ENCODE results near the gene MYT1. TPM values are rescaled to one million over a fixed set of nuclear protein-coding genes. Genes with fewer than 3 reads are reported as not detected.

The MYT1 gene
- total and polyA plus RNA-seq, 2 of the 13 experiments (the other 11 are each of a cell fraction or from before 2014, with no cell fraction given) = 0.58 to 2.5 TPM

DNA sequence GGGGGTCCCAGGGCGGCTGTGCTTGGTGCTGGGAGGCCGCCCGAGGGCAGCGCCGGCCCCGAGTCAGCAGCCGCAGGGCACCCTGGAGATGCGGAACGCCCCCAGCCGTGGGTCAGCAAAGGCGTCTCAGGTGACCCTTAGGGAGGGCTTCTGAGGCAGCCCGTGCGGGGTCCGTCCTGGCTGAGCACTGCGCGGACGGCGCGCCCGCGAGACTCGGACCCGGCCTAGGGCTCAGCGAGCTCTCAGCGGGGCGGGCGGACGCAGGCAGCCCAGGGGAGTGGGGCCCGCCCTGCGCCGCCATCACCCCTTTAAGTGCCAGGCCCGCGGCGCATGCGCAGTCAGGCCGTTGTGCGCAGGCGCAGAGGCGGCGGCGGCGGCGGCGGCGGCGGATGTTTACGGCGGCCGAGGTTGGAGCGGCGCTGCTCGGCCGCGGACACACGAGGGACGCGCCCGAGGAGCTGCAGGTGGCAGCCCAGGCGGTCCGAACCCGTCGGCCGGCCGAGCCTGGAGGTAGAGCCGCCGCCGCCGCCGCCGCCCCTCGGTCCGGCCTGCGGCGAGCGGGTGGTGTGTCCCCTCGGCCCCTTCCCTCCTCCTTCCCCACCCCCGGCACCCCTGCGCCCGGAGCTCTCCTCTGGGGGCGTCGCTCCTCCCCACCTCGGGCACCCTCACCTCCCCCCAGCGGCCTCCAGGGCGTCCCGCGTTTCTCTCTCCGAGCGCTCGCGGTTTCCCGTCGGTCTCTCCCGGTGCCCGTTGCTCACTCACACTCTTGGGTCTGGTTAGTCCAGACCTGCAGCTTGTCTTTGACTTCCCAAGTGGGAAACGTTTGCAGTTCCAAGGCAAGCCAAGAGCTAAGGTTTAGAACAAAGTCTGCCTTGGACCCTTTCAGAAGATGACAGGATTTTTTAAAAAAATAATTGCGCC, 91.4 kb downstream of the MYT1 start, which contains the start of gene PCMTD2 (continued):
- TF ChIP-seq, protein P1, sequence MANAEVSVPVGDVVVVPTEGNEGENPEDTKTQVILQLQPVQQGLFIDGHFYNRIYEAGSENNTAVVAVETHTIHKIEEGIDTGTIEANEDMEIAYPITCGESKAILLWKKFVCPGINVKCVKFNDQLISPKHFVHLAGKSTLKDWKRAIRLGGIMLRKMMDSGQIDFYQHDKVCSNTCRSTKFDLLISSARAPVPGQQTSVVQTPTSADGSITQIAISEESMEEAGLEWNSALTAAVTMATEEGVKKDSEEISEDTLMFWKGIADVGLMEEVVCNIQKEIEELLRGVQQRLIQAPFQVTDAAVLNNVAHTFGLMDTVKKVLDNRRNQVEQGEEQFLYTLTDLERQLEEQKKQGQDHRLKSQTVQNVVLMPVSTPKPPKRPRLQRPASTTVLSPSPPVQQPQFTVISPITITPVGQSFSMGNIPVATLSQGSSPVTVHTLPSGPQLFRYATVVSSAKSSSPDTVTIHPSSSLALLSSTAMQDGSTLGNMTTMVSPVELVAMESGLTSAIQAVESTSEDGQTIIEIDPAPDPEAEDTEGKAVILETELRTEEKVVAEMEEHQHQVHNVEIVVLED (CRISPR knock-in tag; IDR thresholded peaks at IDR 0.05; ENCODE audit: borderline replicate concordance) = peak; percentile 67
- TF ChIP-seq, protein P2, sequence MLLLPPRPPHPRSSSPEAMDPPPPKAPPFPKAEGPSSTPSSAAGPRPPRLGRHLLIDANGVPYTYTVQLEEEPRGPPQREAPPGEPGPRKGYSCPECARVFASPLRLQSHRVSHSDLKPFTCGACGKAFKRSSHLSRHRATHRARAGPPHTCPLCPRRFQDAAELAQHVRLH (CRISPR knock-in tag; IDR thresholded peaks at IDR 0.05; ENCODE audit: borderline replicate concordance, low read depth) = no peak
- no peak for TF ChIP-seq HDAC6 (IDR thresholded peaks at IDR 0.05; ENCODE audit: low read depth, low read length)
- peak; percentile 21; the same call in 1 of the 2 replicates for TF ChIP-seq KDM3A (CRISPR knock-in tag; IDR thresholded peaks at IDR 0.05; ENCODE audit: low read depth)
- TF ChIP-seq SMYD3 (CRISPR knock-in tag; IDR thresholded peaks at IDR 0.05) = no peak
- TF ChIP-seq ZC3H13 (CRISPR knock-in tag; IDR thresholded peaks at IDR 0.05) = peak; percentile 82
- peak; percentile 67 for TF ChIP-seq SAP130 (CRISPR knock-in tag; IDR thresholded peaks at IDR 0.05; ENCODE audit: low read depth)
- no peak for TF ChIP-seq SNRNP70 (IDR thresholded peaks at IDR 0.05; ENCODE audit: low read depth, low read length)
- peak; percentile 87 for TF ChIP-seq SRSF1 (optimal IDR thresholded peaks at IDR 0.05; ENCODE audit: low read depth, low read length)
- peak; percentile 72 for TF ChIP-seq FOXC1 (CRISPR knock-in tag; IDR thresholded peaks at IDR 0.05; ENCODE audit: borderline replicate concordance)
- peak; percentile 93 for TF ChIP-seq NR1H2 (CRISPR knock-in tag; IDR thresholded peaks at IDR 0.05; ENCODE audit: borderline replicate concordance, low read depth)
- peak; percentile 92 for TF ChIP-seq CAMTA2 (CRISPR knock-in tag; IDR thresholded peaks at IDR 0.05; ENCODE audit: borderline replicate concordance)
- TF ChIP-seq HOXA9 (CRISPR knock-in tag; IDR thresholded peaks at IDR 0.05; ENCODE audit: borderline replicate concordance) = no peak; the same call in 1 of the 2 replicates
- no peak for TF ChIP-seq SP1 (IDR thresholded peaks at IDR 0.05)
- TF ChIP-seq SP1 (CRISPR knock-in tag; IDR thresholded peaks at IDR 0.05) = peak; percentile 59
- TF ChIP-seq SIN3A (IDR thresholded peaks at IDR 0.05; ENCODE audit: borderline replicate concordance, low read depth, low read length) = peak; percentile 61; the same call in 1 of the 2 replicates
- peak; percentile 52 for TF ChIP-seq ARHGAP35 (CRISPR knock-in tag; IDR thresholded peaks at IDR 0.05; ENCODE audit: borderline replicate concordance)
- TF ChIP-seq, protein P3, sequence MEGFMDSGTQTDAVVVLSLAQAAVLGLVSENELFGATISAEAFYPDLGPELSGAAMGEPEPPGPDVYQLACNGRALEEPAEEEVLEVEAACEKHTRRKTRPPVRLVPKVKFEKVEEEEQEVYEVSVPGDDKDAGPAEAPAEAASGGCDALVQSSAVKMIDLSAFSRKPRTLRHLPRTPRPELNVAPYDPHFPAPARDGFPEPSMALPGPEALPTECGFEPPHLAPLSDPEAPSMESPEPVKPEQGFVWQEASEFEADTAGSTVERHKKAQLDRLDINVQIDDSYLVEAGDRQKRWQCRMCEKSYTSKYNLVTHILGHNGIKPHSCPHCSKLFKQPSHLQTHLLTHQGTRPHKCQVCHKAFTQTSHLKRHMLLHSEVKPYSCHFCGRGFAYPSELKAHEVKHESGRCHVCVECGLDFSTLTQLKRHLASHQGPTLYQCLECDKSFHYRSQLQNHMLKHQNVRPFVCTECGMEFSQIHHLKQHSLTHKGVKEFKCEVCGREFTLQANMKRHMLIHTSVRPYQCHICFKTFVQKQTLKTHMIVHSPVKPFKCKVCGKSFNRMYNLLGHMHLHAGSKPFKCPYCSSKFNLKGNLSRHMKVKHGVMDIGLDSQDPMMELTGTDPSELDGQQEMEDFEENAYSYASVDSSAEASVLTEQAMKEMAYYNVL (CRISPR knock-in tag; IDR thresholded peaks at IDR 0.05; ENCODE audit: borderline replicate concordance) = 0 out of 2 replicates have a peak, but pooled peaks have one; percentile 92
- TF ChIP-seq ZNF296 (CRISPR knock-in tag; conservative IDR thresholded peaks at IDR 0.05) = no peak
- TF ChIP-seq TOE1 (CRISPR knock-in tag; IDR thresholded peaks at IDR 0.05) = no peak; the same call in 1 of the 2 replicates
- TF ChIP-seq, protein P4, sequence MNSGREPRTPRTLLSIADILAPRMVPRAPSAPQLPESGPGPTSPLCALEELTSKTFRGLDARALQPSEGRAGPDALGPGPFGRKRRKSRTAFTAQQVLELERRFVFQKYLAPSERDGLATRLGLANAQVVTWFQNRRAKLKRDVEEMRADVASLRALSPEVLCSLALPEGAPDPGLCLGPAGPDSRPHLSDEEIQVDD (CRISPR knock-in tag; IDR thresholded peaks at IDR 0.05; ENCODE audit: borderline replicate concordance) = peak; percentile 99
- peak; percentile 21; the same call in 1 of the 2 replicates for TF ChIP-seq HIC2 (CRISPR knock-in tag; IDR thresholded peaks at IDR 0.05; ENCODE audit: low read depth)
- no peak for TF ChIP-seq ZNF510 (CRISPR knock-in tag; IDR thresholded peaks at IDR 0.05; ENCODE audit: low read depth)

All from HepG2 (cell line).